ENCODE measurements around the gene MCC. TPM values are rescaled to one million over a fixed set of nuclear protein-coding genes. Genes with fewer than 3 reads are reported as not detected.

Gene MCC
- total RNA-seq, 4 donors from 2014 or later = 57.7 to 91.5 (median 76.0) TPM

- intact Hi-C loops (cut with DNase I; ENCODE audit: low total_unique reads) = no loop called here
- 90 to 94% methylated on average over 4 of the region's 4 CpGs for WGBS, 2 donors
- TF ChIP-seq POLR2A (IDR thresholded peaks at IDR 0.05) (no peak), CTCF (IDR thresholded peaks at IDR 0.05) (no peak)
- H3K4me3 ChIP-seq (ENCODE audit: low read depth, poor library complexity, severe bottlenecking) = no peak overlapping the region
- DNase-seq (ENCODE audit: low spot score in 2 of 2) = no peak
These were observed 252.4 kb downstream of the MCC start for GRCh38 chr5:113235884-113236283.

- intact Hi-C loops (cut with DNase I; ENCODE audit: low total_unique reads) = no loop called here
- WGBS, 2 donors = 70 to 72% methylated on average over 1 of the region's 1 CpG
- no peak for DNase-seq (ENCODE audit: low spot score in 2 of 2)
- no peak overlapping the region for H3K4me3 ChIP-seq (ENCODE audit: low read depth, poor library complexity, severe bottlenecking)
- TF ChIP-seq POLR2A (IDR thresholded peaks at IDR 0.05) (no peak), CTCF (IDR thresholded peaks at IDR 0.05) (no peak)
These were observed 253.7 kb downstream of the MCC start for GRCh38 chr5:113234546-113234945.

- no peak overlapping the region for H3K4me3 ChIP-seq (ENCODE audit: low read depth, poor library complexity, severe bottlenecking)
- 89 to 100% methylated on average over 1 of the region's 1 CpG for WGBS, 2 donors
- DNase-seq (ENCODE audit: low spot score in 2 of 2) = no peak
- TF ChIP-seq CTCF (IDR thresholded peaks at IDR 0.05) = no peak
- no peak for TF ChIP-seq POLR2A (IDR thresholded peaks at IDR 0.05)
- intact Hi-C loops (cut with DNase I; ENCODE audit: low total_unique reads) = no loop called here
These were observed 254.6 kb downstream of the MCC start for GRCh38 chr5:113233606-113234005.

- H3K4me3 ChIP-seq (ENCODE audit: low read depth, poor library complexity, severe bottlenecking) = no peak overlapping the region
- TF ChIP-seq POLR2A (IDR thresholded peaks at IDR 0.05) = no peak
- TF ChIP-seq CTCF (IDR thresholded peaks at IDR 0.05) = no peak
- intact Hi-C loops (cut with DNase I; ENCODE audit: low total_unique reads) = no loop called here
- DNase-seq (ENCODE audit: low spot score in 2 of 2) = no peak
- WGBS, 2 donors = 22 to 24% methylated on average over 2 of the region's 2 CpGs
These were observed 255.6 kb downstream of the MCC start for GRCh38 chr5:113232667-113233066.

GRCh38 chr5:113232221-113232620, 256.0 kb downstream of the MCC start:
- intact Hi-C loops (cut with DNase I; ENCODE audit: low total_unique reads) = no loop called here
- WGBS, 2 donors = 19 to 22% methylated on average over 2 of the region's 2 CpGs

More at GRCh38 chr5:113232221-113232620, 256.0 kb downstream of the MCC start:
- no peak for DNase-seq (ENCODE audit: low spot score in 2 of 2)
- no peak overlapping the region for H3K4me3 ChIP-seq (ENCODE audit: low read depth, poor library complexity, severe bottlenecking)
- TF ChIP-seq CTCF (IDR thresholded peaks at IDR 0.05) (no peak), POLR2A (IDR thresholded peaks at IDR 0.05) (no peak)
